Suprapubic skin (tissue), 4 donors: ENCODE measurements around the gene TCERG1L.

ENCODE experiments used
- CTCF ChIP-seq, 2 donors: fragments of 200-600 bp in 1 of 2; fragments of 450-650 bp in 1 of 2; sonication (generic) in 1 of 2; IDR thresholded peaks; one replicate each; pipeline ENCODE4 v1.5.1; 2016 to 2019; ENCODE audit warnings: antibody characterized with exemption in 2 of 2, mild to moderate bottlenecking in 1 of 2, moderate library complexity in 1 of 2
- EP300 ChIP-seq: sonication (generic); formaldehyde crosslinking; IDR thresholded peaks from one replicate; pipeline ENCODE4 v1.6.1; 2017; ENCODE audit warnings: antibody characterized with exemption
- POLR2A ChIP-seq, 2 donors: fragments of 450-650 bp; IDR thresholded peaks; one replicate each; pipeline ENCODE4 v1.6.1; 2017; ENCODE audit warnings: antibody characterized with exemption in 2 of 2, mild to moderate bottlenecking in 2 of 2, moderate library complexity in 2 of 2
- POLR2AphosphoS5 ChIP-seq, 3 donors: sonication (generic); formaldehyde crosslinking; IDR thresholded peaks; one replicate each; pipeline ENCODE4 v1.6.1; 2017; ENCODE audit warnings: antibody characterized with exemption in 3 of 3

GRCh38 chr10:131092386-131092785, 219.1 kb downstream of the TCERG1L start:
- TF ChIP-seq CTCF (IDR thresholded peaks at IDR 0.05) (no peak), POLR2A (IDR thresholded peaks at IDR 0.05) (no peak), POLR2AphosphoS5 (IDR thresholded peaks at IDR 0.05) (no peak), EP300 (no peak)
